Measurements from ENCODE around the gene ZBTB39.

The ZBTB39 gene

GRCh38 chr12:56993346-56993745 is 13.0 kb downstream of the ZBTB39 start:
- H3K27ac ChIP-seq (ENCODE audit: low read depth, low read length), result no peak overlapping the region

GRCh38 chr12:56991319-56992246 is 14.8 kb downstream of the ZBTB39 start:
- no peaks in the 10 kb centered on the region for H3K79me2 ChIP-seq (ENCODE audit: insufficient read depth, low read length)
- H3F3A ChIP-seq (ENCODE audit: insufficient read depth), result no peaks in the 10 kb centered on the region
- H3K9me2 ChIP-seq (replicated peaks; ENCODE audit: insufficient read depth, low read length), result no peaks in the 10 kb centered on the region
- no peaks in the 10 kb centered on the region for H3K27me3 ChIP-seq (ENCODE audit: low read length)
- H3K36me3 ChIP-seq (ENCODE audit: low read length), result no peaks in the 10 kb centered on the region
- no peak overlapping the region for H3K9ac ChIP-seq (ENCODE audit: low read length)
- H3K9me3 ChIP-seq (ENCODE audit: insufficient read depth, low read length), result no peaks in the 10 kb centered on the region
- H4K20me1 ChIP-seq (ENCODE audit: low read depth, low read length), result no peaks in the 10 kb centered on the region
- TF ChIP-seq EZH2phosphoT487 (conservative IDR thresholded peaks at IDR 0.05; ENCODE audit: low read length), result no peak
- TF ChIP-seq CTCF (IDR thresholded peaks at IDR 0.05; ENCODE audit: insufficient read depth, low read length, poor library complexity, severe bottlenecking), result no peak
- no peak overlapping the region for H2AFZ ChIP-seq (ENCODE audit: low read depth, low read length, severe bottlenecking)
- H3K4me2 ChIP-seq (ENCODE audit: low read depth, low read length, poor library complexity, severe bottlenecking), result no peak overlapping the region
- H3K27ac ChIP-seq (ENCODE audit: low read depth, low read length), result no peak overlapping the region
- H3K4me3 ChIP-seq (ENCODE audit: insufficient read depth, low read length, poor library complexity, severe bottlenecking), result no peak overlapping the region

More at GRCh38 chr12:56993346-56993745, 13.0 kb downstream of the ZBTB39 start:
- TF ChIP-seq EZH2phosphoT487 (conservative IDR thresholded peaks at IDR 0.05; ENCODE audit: low read length) (no peak), CTCF (IDR thresholded peaks at IDR 0.05; ENCODE audit: insufficient read depth, low read length, poor library complexity, severe bottlenecking) (no peak)
- no peaks in the 10 kb centered on the region for H3K36me3 ChIP-seq (ENCODE audit: low read length)
- no peak overlapping the region for H3K4me2 ChIP-seq (ENCODE audit: low read depth, low read length, poor library complexity, severe bottlenecking)
- H3K27me3 ChIP-seq (ENCODE audit: low read length), result no peaks in the 10 kb centered on the region
- H3K9me3 ChIP-seq (ENCODE audit: insufficient read depth, low read length), result no peaks in the 10 kb centered on the region
- no peak overlapping the region for H3K9ac ChIP-seq (ENCODE audit: low read length)
- H3F3A ChIP-seq (ENCODE audit: insufficient read depth), result no peaks in the 10 kb centered on the region
- H2AFZ ChIP-seq (ENCODE audit: low read depth, low read length, severe bottlenecking), result no peak overlapping the region
- no peaks in the 10 kb centered on the region for H3K9me2 ChIP-seq (replicated peaks; ENCODE audit: insufficient read depth, low read length)
- H3K4me3 ChIP-seq (ENCODE audit: insufficient read depth, low read length, poor library complexity, severe bottlenecking), result no peak overlapping the region
- no peaks in the 10 kb centered on the region for H4K20me1 ChIP-seq (ENCODE audit: low read depth, low read length)
- H3K79me2 ChIP-seq (ENCODE audit: insufficient read depth, low read length), result no peaks in the 10 kb centered on the region

DNA sequence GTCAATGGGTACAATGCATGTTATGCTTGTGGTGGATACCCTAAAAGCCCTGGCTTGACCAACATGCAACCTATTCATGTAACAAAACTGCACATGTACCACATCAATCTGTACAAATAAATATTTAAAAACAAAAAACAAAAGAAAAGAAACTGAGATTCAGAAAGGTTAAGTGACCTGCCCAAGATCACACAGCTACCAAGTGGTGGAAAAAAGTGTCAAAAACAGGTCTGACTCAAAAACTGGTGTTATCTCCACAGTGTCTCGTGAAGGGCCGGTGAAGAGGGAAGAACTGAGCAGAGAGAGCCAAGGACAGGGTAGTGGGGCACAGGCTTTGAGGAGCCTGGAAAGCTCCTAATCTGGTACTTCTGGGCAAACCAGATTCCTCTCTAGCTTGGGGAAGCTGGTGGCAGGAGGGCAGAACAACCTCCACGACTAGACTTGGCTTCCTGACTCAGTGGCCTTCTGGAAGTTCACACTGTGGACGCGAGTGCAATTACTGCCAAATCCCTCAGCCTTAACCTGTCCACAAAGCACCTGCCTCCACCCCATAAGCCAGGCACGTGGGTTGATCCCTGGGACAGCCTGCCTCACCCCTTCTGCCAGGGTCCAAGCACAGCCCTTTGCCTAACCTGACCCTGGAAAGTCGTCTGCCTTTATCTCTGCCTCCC is 15.6 kb downstream of the ZBTB39 start:
- no peaks in the 10 kb centered on the region for H3K9me2 ChIP-seq (replicated peaks; ENCODE audit: insufficient read depth, low read length)
- H3K27me3 ChIP-seq (ENCODE audit: low read length), result no peaks in the 10 kb centered on the region
- no peaks in the 10 kb centered on the region for H3F3A ChIP-seq (ENCODE audit: insufficient read depth)
- H4K20me1 ChIP-seq (ENCODE audit: low read depth, low read length), result no peaks in the 10 kb centered on the region
- H3K27ac ChIP-seq (ENCODE audit: low read depth, low read length), result no peak overlapping the region
- H2AFZ ChIP-seq (ENCODE audit: low read depth, low read length, severe bottlenecking), result no peak overlapping the region
- H3K4me3 ChIP-seq (ENCODE audit: insufficient read depth, low read length, poor library complexity, severe bottlenecking), result no peak overlapping the region
- H3K4me2 ChIP-seq (ENCODE audit: low read depth, low read length, poor library complexity, severe bottlenecking), result no peak overlapping the region
- H3K9ac ChIP-seq (ENCODE audit: low read length), result no peak overlapping the region
- TF ChIP-seq EZH2phosphoT487 (conservative IDR thresholded peaks at IDR 0.05; ENCODE audit: low read length) (no peak), CTCF (IDR thresholded peaks at IDR 0.05; ENCODE audit: insufficient read depth, low read length, poor library complexity, severe bottlenecking) (no peak)
- H3K36me3 ChIP-seq (ENCODE audit: low read length), result no peaks in the 10 kb centered on the region
- no peaks in the 10 kb centered on the region for H3K79me2 ChIP-seq (ENCODE audit: insufficient read depth, low read length)
- no peaks in the 10 kb centered on the region for H3K9me3 ChIP-seq (ENCODE audit: insufficient read depth, low read length)
